Fibroblast of skin of right quadriceps (primary cell): ENCODE measurements around the gene PALLD.

ENCODE experiments used
- DNase-seq: peaks from one replicate; pipeline ENCODE4 v3.0.0-alpha.2; 2013

The PALLD gene

GRCh38 chr4:168528131-168528949 lies 31.5 kb downstream of the PALLD start:
- peak; percentile 90 for DNase-seq

GRCh38 chr4:168529257-168529656 lies 32.4 kb downstream of the PALLD start:
- no peak for DNase-seq

- DNase-seq, result no peak
Observed at GRCh38 chr4:168531305-168531704, 34.5 kb downstream of the PALLD start.

GRCh38 chr4:168534535-168534934 lies 37.7 kb downstream of the PALLD start:
- no peak for DNase-seq

- no peak for DNase-seq
Observed at GRCh38 chr4:168535689-168536088, 38.8 kb downstream of the PALLD start.

- no peak for DNase-seq
Observed at GRCh38 chr4:168536448-168536847, 39.6 kb downstream of the PALLD start.

- no peak for DNase-seq
Observed at GRCh38 chr4:168537086-168537485, 40.2 kb downstream of the PALLD start.

GRCh38 chr4:168537571-168537970 lies 40.7 kb downstream of the PALLD start:
- DNase-seq, result no peak

- DNase-seq, result no peak
Observed at GRCh38 chr4:168538632-168539031, 41.8 kb downstream of the PALLD start.

GRCh38 chr4:168540086-168540485 lies 43.2 kb downstream of the PALLD start:
- DNase-seq, result peak; percentile 90

GRCh38 chr4:168540503-168541265 lies 43.8 kb downstream of the PALLD start:
- no peak for DNase-seq

GRCh38 chr4:168541266-168541953 lies 44.6 kb downstream of the PALLD start:
- peak; percentile 69 for DNase-seq

GRCh38 chr4:168549143-168549542 lies 52.3 kb downstream of the PALLD start:
- DNase-seq, result peak; percentile 55

GRCh38 chr4:168550064-168550766 lies 53.4 kb downstream of the PALLD start:
- peak; percentile 68 for DNase-seq

- DNase-seq, result peak; percentile 91
Observed at GRCh38 chr4:168551211-168551610, 54.4 kb downstream of the PALLD start.

- no peak for DNase-seq
Observed at GRCh38 chr4:168551945-168552695, 55.3 kb downstream of the PALLD start.

GRCh38 chr4:168553714-168554370 lies 57.0 kb downstream of the PALLD start:
- no peak for DNase-seq

GRCh38 chr4:168555437-168555836 lies 58.6 kb downstream of the PALLD start:
- DNase-seq, result no peak

GRCh38 chr4:168557658-168558057 lies 60.8 kb downstream of the PALLD start:
- DNase-seq, result no peak

- peak; percentile 84 for DNase-seq
Observed at GRCh38 chr4:168558599-168558998, 61.7 kb downstream of the PALLD start.
